AG09309 (cell line): Measurements from ENCODE around the gene MAPK8.

ENCODE experiments used
- DNase-seq: peaks from one replicate; pipeline ENCODE4 v3.0.0-alpha.2; 2010; ENCODE audit warnings: low read depth
- H3K4me3 ChIP-seq: 2 replicates; pipeline ENCODE4 v1.5.1; 2011; ENCODE audit warnings: mild to moderate bottlenecking, low read depth, low read length, moderate library complexity; ENCODE audit not compliant: control insufficient read depth
- TF ChIP-seq, protein P1 (sequence below): IDR thresholded peaks from 2 replicates; pipeline ENCODE4 v1.5.1; 2011; ENCODE audit warnings: mild to moderate bottlenecking, low read depth, low read length, inconsistent platforms; ENCODE audit not compliant: insufficient read depth, control insufficient read depth; ENCODE audit errors: missing control alignments

MAPK8 gene

DNA sequence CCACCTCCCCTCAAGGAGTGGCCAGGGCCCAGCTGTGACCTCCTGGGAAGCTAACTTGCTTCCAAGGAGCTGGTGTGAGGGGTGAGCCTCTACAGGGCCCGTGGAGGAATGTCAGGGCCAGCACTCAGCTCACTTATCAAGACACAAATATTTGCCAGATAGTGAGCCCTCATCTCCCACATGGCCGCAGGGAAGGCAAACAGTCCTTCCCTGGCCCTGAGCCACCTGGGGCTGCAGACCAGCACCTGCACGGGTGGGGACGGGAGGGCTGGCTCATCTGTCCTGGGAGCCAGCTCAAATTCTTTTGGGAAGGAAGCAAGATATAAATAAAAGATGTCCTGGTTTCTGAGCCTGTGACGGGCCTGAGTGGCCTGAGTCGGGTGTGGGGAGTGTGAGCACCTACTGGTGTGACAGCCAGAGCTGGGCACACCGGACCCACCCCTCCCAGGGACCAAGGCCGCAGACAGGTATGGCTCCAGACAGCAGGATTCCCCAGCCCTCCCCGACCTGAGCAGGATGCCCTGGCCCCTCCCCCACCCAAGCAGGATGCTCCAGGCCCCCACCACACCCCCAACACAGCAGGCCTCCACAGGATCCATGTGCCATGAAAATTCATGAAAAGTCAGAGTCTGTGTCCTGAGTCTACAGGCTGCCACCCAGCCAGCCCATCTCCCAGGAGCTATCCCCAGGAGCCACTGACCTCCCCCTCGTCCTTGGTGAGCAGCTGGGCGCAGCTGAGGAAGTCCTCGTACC lies 148.0 kb downstream of the MAPK8 start:
- H3K4me3 ChIP-seq: no peak overlapping the region
- no peak for DNase-seq
- TF ChIP-seq, protein P1, sequence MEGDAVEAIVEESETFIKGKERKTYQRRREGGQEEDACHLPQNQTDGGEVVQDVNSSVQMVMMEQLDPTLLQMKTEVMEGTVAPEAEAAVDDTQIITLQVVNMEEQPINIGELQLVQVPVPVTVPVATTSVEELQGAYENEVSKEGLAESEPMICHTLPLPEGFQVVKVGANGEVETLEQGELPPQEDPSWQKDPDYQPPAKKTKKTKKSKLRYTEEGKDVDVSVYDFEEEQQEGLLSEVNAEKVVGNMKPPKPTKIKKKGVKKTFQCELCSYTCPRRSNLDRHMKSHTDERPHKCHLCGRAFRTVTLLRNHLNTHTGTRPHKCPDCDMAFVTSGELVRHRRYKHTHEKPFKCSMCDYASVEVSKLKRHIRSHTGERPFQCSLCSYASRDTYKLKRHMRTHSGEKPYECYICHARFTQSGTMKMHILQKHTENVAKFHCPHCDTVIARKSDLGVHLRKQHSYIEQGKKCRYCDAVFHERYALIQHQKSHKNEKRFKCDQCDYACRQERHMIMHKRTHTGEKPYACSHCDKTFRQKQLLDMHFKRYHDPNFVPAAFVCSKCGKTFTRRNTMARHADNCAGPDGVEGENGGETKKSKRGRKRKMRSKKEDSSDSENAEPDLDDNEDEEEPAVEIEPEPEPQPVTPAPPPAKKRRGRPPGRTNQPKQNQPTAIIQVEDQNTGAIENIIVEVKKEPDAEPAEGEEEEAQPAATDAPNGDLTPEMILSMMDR: no peak

GRCh38 chr10:48455055-48455391 lies 148.5 kb downstream of the MAPK8 start:
- no peak for DNase-seq
- TF ChIP-seq, protein P1: no peak
- H3K4me3 ChIP-seq: no peak overlapping the region

- no peak for DNase-seq
- TF ChIP-seq, protein P1: no peak
These were observed 149.1 kb downstream of the MAPK8 start for GRCh38 chr10:48455392-48456151.

GRCh38 chr10:48456361-48456804 lies 149.9 kb downstream of the MAPK8 start:
- no peak overlapping the region for H3K4me3 ChIP-seq
- no peak for DNase-seq
- TF ChIP-seq, protein P1: no peak

More at GRCh38 chr10:48455392-48456151, 149.1 kb downstream of the MAPK8 start:
- H3K4me3 ChIP-seq: no peak overlapping the region

DNA sequence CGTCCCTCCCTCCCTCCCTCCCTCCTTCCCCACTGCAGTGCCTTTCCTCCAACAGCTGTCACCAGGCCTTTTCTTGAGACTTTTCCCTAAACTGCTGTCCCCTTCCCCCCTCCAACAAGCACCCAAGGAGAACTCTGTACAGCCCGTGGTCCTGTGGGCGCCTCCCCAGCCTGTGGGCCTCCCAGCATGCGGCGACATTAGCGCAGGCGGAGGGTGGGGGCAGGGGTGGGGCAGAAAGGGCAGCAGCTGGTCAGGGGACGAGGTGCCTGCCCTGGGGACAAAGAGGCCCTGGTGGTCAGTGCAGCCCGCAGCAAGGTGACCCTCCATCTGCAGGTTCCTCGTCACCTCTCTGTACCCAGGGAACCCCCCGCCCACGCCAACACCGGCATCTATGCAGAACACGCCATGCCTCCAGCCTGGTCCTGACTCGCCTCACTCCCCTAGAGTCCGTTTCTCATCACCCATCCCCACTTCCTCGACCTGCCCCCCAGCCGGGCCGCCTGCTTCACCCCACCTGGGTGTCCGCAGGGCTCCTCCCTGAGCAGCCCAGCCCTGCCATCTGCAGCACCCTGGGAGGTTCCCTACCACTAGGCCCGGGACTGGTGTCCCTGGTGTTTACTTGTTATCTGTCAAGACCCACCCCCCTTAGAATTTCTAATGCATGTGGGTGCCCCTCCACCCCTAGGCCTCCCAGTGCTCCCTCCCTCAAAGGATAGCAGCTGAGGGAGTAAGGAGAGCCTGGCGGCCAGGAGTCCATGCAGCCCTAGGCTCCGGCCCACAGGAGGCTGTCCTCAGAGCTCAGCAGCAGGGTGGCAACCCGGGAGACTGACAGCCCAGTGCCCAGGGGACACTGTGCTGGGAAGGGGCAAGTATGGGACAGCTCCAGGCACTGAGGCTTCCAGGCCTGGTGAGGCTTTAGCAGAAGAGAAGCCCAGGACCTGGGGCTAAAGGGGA lies 150.6 kb downstream of the MAPK8 start:
- no peak for DNase-seq
- TF ChIP-seq, protein P1: no peak
- no peak overlapping the region for H3K4me3 ChIP-seq
